RKO (cell line): Measurements from ENCODE around the gene TAS2R10.
"Not testable (repeated sequence)": the region's sequence is repeated elsewhere in the genome, so short reads cannot be mapped to it uniquely, and the experiment has no call there.

Experiments
- DNase-seq: peaks from one replicate; pipeline ENCODE4 v3.0.0-alpha.2; 2016; ENCODE audit warnings: low spot score

The TAS2R10 gene, protein sequence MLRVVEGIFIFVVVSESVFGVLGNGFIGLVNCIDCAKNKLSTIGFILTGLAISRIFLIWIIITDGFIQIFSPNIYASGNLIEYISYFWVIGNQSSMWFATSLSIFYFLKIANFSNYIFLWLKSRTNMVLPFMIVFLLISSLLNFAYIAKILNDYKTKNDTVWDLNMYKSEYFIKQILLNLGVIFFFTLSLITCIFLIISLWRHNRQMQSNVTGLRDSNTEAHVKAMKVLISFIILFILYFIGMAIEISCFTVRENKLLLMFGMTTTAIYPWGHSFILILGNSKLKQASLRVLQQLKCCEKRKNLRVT

DNA sequence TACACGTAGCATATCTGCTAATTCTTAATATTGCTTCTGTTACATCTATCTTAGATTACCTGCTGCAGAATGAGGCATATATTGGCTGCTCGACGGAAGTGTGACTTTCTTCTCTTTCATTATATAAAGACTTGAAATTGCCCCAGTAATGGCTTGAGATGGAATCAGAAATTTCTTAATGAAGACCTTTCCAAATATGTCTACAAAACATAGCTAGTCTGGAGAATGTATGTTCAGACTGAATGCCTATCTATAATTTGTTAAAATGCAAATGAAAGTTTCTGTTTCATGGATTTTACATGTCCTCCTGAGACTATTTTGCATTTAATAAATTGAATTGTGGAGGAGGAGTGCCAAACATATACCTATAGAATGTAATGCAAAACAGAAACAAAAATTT is at the start of gene TAS2R10:
TSS of gene TAS2R10 (minus strand) at position 101 of the 400 bp plus-strand sequence. CDS start at position 12, 89 bp downstream.
- DNase-seq, result no peak

DNA sequence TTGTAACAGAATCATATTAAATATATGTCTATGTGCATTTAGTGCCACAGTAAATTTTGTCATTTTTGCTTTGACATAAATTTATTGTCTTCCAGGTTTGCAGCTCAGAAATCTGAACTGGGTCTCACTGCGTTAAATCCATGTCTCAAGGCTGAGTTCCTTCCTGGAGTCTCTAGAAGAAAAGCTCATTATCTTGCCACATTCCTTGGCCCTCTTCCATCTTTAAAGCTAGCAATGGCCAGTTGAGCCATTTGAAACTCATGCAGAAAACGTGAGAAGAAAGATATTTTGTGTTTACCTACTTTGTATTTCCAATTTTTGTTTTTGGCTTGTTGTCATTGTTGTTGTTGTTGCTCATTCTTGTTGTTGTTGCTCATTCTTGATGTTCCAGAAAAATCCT is 47.2 kb upstream of the TAS2R10 start:
- DNase-seq, result no peak

DNA sequence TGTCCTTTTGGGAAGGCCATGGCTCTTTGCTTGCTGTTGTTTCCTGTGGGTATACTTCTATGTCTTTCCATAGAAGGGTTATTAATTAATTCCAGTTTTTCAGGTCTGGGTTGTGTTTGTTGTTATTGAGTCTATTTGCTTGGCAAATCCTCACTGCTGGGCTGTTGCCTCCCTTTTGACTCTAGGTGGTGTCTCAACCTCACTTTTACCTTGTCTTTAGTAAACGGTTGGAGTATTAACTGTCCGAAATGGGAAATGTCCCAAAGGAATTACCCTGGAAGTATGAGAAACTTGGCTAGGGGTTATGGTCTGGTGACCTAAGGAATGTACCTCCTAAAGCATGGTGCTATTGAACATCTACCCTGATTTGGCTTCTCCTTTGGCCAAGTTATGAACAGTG is 41.2 kb upstream of the TAS2R10 start:
- no peak for DNase-seq

DNA sequence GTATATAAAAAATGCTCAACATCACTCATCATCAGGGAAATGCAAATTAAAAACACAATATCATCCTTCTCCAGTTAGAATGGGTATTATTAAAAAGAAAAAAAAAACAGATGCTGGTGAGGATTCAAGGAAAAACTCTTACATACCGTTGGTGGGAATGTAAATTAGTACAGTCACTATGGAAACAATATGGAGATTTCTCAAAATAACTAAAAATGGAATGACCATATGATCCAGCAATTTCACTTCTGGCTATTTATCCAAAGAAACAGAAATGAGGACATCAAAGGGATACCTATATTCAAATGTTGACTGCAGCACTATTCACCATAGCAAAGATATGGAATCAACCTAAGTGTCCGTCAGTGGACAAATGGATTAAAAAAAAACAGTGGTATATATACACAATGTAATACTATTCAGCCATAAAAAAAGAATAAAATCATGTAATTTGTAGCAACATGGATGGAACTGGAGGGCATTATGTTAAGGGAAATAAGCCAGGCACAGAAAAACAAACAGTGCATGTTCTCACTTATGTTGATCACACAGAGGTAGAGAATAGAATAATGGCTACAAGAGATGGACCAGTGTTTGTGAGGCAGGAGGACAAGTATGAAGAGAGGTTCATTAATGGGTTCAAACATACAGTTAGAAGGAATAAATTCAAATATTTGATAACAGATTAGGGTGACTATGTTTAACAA is 37.5 kb upstream of the TAS2R10 start:
- no peak for DNase-seq

DNA sequence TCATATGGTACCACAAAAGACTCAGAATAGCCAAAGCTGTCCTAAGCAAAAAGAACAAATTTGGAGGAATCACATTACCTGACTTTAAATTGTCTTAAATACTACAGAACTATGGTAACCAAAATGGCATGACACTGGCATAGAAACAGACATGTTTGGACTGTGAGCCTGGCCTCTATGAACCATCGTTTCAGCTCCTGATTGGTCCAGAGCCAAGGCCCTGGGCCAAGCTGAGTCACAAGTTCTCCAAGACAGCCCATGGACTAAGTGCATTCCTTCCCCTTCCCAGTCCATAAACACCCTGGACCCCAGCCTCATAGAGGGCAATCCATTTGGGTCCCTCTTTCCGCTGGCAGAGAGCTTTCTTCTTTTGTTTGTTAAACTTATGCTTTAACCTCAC is 35.2 kb upstream of the TAS2R10 start:
- DNase-seq, result peak; percentile 2

DNA sequence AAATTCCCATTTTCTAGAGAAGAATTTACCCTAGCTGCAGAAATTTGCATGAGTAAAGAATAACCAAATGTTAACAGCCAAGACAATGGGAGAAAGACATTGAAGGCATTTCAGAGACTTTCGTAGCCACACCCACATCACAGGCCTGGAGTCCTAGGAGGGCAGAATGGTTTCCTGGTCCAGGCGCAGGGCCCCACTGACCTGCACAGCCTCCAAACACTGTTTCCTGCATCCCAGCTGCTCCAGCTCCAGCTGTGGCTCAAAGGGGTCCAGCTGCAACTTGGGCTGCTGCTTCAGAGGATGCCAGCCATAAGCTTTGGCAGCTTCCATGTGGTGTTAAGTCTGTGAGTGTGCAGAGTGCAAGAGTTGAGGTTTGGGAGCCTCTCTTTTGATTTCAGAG is 29.6 kb upstream of the TAS2R10 start:
- no peak for DNase-seq

DNA sequence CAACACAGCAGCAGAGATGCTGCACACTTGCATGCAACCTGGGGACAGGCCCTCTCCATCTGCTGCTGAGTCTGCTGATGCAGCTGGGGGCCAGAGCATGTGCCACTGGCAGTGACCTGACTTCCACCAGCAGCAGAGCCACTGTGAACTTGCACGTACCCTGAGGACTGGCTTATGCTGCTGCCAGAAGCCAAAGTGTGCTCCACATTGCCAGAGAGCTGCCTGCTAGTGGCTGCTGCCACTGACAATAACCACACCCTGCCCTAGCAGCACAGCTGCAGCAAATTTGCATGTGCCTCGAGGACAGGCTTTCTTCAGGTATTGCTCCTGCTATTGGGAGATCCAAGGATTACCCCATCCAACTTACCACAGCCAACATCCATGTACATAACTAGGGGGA is 27.6 kb upstream of the TAS2R10 start:
- no peak for DNase-seq

DNA sequence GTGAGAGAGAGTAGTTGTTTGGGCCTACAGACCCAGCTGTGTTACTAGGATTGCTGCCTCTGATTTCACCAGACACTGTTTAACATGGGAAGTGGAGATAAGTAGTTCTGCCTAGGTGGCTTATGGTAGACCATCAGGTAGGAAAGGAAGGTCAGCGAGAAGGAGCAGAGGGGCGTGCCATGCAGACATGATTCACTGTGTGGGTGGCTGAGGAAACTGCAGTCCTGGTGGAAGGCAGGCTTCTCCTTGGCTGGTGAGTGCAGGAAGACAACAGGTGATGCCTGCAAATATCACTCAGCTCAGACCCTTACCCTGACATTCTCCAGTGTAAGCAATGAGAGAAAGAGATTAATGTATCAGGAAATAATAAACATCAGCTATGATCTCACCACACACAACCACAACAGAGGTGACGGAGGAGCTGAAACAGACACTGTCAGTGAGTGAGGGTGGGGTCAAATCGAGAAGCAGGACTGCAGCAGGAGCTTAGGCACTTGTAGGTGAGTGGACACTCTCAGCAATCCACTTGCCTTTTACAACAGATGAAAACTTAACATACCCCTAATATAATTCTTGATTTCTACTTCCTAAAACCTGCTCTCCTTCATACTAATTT is 25.2 kb upstream of the TAS2R10 start:
- DNase-seq, result no peak

DNA sequence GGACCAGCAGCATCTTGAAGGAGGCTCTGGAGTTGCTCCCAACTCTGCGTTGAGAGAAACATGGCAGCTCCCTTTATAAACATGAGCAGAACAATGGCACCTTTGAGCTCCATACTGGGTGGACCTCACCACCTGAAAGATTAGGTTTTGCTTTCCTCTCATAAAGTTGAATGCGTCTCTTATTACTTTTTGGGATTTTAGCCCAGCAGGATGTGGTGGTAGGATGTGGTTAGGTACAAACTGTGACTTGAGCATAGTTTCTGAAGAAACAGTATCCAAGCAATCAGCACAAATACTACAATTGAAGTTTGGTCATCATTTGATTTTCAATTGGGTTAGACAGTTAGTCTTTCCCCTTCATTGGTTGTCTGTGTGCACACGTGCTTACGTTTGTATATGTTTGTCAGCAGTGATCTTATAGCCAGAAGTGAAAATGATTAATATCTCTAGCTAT is 23.3 kb upstream of the TAS2R10 start, which contains the start of gene PRR4:
TSS of gene PRR4 (minus strand) at position 51 of the 454 bp plus-strand sequence. CDS start at position 13, 38 bp downstream.
- DNase-seq, result no peak

DNA sequence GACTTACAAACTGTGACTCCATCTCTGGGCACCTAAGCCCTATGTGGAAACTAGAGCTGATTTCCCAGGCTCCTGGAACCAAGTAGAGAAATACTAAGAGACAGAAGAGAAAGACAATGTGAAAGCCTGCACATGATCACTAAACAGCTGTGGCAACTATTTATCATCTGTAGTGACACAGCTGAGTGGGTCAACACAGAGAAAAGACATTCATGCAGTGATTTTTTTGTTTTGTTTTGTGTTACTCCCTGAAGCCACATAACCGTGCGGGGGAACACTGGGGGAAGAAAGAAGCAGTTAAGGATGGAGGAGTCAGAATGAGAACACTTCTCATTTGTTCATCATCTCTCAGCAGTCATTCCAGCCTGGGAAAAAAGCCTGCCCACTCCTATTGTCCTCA is 21.6 kb upstream of the TAS2R10 start:
- DNase-seq, result no peak

DNA sequence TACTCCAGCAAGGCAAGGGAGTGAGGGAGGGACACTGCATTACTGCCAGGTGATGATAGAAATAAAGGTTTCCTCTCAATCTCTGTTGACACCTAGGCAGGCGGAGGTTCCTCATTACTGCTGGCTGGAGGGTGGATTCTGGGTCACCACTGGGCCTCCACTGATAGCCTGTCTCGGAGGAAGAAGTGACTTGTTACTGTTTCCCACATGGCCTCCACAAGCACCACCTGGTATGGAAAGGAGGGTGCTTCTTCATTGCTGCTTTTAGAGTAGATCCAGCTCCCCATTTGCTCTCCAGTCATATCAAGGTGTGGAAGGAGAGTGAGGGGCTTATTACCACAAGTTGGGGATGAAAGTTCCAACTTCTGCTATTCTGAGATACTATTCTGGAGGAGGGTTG is 16.7 kb upstream of the TAS2R10 start:
- no peak for DNase-seq

DNA sequence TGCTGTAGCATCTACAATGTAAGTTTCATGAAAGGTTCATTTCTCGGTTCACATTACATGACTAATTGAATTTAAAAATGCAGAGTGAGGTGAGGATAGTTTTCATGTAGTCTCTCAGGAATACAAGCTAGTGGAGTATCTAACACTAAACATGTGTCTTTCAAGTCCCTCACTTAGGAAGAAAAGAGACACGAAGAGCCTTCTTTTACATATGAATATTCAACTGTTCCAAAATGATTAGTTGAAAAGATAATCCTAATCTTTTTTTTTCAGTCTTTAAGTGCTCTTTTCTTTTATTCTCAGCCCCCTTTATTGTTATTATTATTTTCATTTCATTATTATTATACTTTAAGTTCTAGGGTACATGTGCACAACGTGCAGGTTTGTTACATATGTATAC is 12.3 kb upstream of the TAS2R10 start:
- DNase-seq, result no peak

DNA sequence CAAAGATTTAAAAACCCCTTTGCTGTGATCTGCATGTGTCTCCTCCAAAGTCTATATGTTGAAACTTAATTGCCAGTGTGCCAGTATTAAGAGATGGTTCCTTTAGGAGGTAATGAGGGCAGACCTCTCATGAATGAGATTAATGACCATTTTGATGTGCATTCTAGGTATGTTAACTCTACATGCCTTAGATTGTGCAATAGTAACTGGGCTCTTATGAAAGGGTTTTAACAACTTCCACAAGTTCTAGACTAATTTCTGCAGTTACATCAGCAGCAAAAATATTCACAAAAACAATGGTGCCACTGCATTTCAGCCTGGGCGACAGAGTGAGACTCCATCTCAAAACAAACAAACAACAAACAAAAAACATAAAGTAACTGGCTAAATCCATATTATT is 3.8 kb upstream of the TAS2R10 start:
- no peak for DNase-seq

DNA sequence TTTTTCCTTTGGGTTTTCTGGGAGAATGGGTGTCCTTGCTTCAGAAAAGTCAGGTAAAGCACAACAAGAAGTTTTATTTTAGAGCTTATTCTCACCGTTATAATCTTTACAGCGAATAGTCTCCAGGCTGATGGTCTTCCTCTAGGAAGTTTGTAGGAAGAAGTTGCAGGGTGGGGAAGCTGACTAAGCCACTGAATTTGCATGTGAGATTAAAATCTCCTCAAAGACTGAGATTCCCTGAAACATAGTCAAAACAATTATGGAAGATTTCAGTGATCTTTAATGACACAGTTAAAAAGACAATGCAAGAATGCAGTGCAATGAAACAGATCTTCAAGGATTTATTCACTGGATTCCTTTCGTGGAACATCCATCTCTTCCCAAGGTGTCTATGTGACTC is 1.2 kb downstream of the TAS2R10 start:
- DNase-seq, result no peak

DNA sequence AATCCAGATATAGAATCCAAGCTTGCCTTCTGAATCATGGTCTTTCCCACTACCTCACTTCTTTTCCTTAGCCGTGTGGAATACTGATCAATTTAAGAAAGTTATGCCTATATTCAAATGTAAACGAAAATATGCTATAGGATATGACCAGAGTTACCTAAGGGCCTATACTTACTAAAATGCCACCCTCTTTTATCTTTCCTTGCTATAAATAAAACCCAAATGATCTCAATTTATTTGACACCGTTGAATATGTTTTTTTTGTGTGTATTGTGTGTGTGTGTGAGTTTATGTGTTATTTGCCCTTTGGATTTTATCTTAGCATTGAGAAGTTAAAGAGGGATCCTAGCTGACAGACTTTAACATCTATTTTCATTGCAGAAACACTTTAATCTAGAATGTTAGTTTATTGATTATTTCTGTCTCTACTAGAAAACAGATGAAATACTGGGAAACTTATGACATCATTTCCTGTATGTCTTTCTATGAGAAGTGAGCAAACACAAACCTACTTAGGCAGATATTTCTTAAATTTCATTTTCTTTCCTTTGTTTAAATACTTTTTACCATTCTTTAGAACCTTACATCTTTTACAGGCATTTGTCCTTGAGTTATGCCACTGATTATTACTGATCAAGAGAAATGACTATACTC is 14.1 kb downstream of the TAS2R10 start:
- DNase-seq, result no peak

DNA sequence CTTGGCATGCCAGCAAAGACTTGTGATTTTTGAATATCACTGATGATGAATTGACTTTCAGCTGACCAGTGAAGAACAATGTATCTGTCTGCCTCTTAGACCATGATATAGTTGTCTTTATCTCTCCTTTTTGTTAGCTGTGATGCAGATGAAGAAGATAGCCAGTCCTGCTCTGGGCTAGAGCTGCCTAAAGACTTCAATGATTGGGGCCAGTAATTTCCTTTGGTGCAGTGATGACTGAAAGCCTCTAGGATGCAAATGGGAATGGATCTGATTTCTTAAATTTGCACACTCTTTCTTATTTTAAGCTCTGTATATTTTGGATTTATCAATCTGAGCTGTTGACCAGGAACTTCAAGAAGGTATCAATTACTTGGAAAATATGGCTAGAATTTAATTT is 16.1 kb downstream of the TAS2R10 start, which contains the start of gene TAS2R9:
TSS of gene TAS2R9 (minus strand) at position 101 of the 400 bp plus-strand sequence. CDS start at position 8, 93 bp downstream.
- DNase-seq, result no peak

DNA sequence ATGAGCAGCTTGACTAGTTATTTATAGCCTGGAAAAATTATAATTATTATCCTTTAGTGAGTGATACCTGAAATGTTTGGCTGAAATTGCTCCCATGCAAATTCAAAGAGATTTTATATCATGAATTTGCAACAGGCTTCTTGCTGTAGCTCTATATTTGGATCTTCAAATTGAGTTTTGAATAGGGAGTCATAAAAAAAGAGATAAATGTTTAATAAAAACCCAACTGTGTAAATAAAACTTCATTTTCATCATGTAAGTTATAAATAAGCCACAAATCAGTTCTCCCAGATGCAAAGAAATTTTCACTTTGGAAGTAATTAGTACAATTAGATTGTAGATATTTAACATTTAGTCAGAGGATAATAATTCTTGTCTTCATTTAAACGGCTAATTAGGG is 19.0 kb downstream of the TAS2R10 start, which contains the start of gene TAS2R8:
TSS of gene TAS2R8 (minus strand) at position 101 of the 400 bp plus-strand sequence. CDS start 306 bp downstream, outside the sequence.
- no peak for DNase-seq

DNA sequence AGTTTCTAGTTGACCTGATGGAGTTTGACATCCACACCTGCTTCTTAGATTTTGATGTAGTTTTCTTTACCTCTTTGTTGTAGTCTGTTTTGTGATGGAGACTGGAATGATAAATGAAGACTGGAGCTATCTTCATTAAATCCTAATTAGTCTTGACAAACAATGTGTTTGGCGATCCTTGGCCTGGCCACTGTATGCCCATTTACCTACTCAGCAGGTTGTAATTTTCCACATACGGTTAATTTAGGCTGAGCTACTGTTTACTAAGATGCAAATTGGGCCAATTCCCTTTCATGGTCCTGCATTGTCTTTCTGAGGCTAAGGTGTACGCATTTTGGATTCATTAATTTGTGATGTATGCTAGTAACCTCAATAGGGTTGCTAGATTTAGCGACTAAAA is 23.6 kb downstream of the TAS2R10 start, which contains the start of gene TAS2R7:
TSS of gene TAS2R7 (minus strand) at position 41 of the 400 bp plus-strand sequence. CDS start 57 bp downstream, outside the sequence.
- DNase-seq, result no peak

DNA sequence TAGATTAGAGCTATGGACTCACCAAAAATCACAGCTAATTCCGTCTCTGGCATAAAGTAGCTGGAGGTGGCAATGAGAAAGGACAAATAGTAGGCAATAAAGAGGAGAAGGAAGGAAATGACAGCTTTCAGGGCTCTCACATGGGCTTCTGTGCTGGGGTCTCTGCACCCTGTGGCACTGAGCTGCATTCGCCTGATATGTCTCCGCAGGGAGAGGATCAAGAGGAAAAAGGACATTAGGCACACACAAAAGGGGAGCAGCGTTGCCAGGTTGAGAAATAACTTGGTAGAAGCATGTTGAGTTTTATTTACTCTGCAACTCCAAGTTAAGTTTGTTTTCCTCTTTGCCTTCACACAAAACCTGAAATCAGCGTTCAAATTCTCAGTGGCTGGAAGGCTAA is 24.4 kb downstream of the TAS2R10 start:
- no peak for DNase-seq

DNA sequence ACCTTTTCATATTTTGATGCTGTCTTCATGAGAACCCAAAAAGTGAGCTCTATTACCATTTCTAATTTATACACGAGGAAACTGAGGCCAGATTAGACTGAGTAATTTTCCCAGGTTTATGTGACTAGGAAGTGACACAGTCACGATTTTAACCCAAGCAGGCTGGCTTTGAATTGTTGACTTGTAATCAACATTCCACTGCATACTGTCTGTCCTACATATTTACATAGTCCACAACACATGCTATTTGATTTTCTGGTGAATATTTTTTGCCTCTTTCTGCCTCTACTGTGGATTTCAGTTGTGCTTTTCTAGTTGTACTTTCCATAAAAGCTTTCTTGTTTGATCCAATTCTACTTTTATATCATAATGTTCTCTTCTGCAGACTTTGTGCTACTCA is 31.9 kb downstream of the TAS2R10 start:
- DNase-seq, result no peak

DNA sequence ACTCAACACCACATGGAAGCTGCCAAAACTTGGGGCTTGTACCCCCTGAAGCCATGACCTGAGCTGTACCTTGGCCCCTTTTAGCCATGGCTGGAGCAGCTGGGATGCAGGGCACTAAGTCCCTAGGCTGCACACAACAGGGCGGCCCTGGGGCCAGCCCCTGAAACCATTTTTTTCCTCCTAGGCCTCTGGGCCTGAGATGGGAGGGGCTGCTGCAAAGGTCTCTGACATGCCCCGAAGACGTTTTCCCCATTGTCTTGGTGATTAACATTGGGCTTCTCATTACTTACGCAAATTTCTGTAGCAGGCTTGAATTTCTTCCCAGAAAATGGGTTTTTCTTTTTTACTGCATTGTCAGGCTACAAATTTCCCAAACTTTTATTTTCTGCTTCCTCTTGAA is 34.4 kb downstream of the TAS2R10 start:
- not testable (repeated sequence) for DNase-seq

DNA sequence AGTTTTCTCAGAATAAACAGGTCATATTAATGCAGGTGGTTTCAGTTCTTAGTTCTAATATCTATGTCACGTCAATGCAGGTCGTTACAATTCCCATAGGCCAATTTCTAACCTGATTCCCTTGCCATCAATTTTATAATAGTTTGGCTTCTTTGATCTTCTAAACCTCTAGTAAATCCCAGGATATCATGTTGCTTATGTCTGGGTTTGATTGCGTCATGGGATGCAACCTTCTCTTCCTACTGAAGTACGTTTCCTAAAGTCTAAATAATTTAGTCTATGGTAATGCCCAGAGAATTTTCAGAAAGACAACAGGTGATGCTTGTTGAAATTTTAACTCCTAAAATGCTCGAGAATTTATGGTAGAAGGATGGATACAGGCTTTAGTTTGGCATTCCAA is 42.9 kb downstream of the TAS2R10 start:
- DNase-seq, result no peak
